Measurements from ENCODE around the gene COA6.

Gene COA6

GRCh38 chr1:234386122-234386521 is 12.9 kb downstream of the COA6 start:
- no peak for DNase-seq (ENCODE audit: low read depth)
- TF ChIP-seq CTCF (conservative IDR thresholded peaks at IDR 0.05; ENCODE audit: control insufficient read depth, insufficient read depth, low read depth, low read length) = no peak
- no peak overlapping the region for H3K4me3 ChIP-seq (ENCODE audit: control insufficient read depth, low read depth, low read length)

- DNase-seq (ENCODE audit: low read depth) = no peak
- no peak for TF ChIP-seq CTCF (conservative IDR thresholded peaks at IDR 0.05; ENCODE audit: control insufficient read depth, insufficient read depth, low read depth, low read length)
- H3K4me3 ChIP-seq (ENCODE audit: control insufficient read depth, low read depth, low read length) = no peak overlapping the region
Observed at GRCh38 chr1:234388094-234388493, 14.8 kb downstream of the COA6 start.

- TF ChIP-seq CTCF (conservative IDR thresholded peaks at IDR 0.05; ENCODE audit: control insufficient read depth, insufficient read depth, low read depth, low read length) = no peak
- DNase-seq (ENCODE audit: low read depth) = no peak
Observed at GRCh38 chr1:234393190-234393589, 19.9 kb downstream of the COA6 start.

GRCh38 chr1:234395297-234395696 is 22.0 kb downstream of the COA6 start:
- TF ChIP-seq CTCF (conservative IDR thresholded peaks at IDR 0.05; ENCODE audit: control insufficient read depth, insufficient read depth, low read depth, low read length) = no peak
- no peak for DNase-seq (ENCODE audit: low read depth)
- no peak overlapping the region for H3K4me3 ChIP-seq (ENCODE audit: control insufficient read depth, low read depth, low read length)

More at GRCh38 chr1:234393190-234393589, 19.9 kb downstream of the COA6 start:
- no peak overlapping the region for H3K4me3 ChIP-seq (ENCODE audit: control insufficient read depth, low read depth, low read length)

- no peak for TF ChIP-seq CTCF (conservative IDR thresholded peaks at IDR 0.05; ENCODE audit: control insufficient read depth, insufficient read depth, low read depth, low read length)
- DNase-seq (ENCODE audit: low read depth) = no peak
- H3K4me3 ChIP-seq (ENCODE audit: control insufficient read depth, low read depth, low read length) = no peak overlapping the region
Observed at GRCh38 chr1:234396092-234396491, 22.8 kb downstream of the COA6 start.

- TF ChIP-seq CTCF (conservative IDR thresholded peaks at IDR 0.05; ENCODE audit: control insufficient read depth, insufficient read depth, low read depth, low read length) = no peak
- DNase-seq (ENCODE audit: low read depth) = no peak
- H3K4me3 ChIP-seq (ENCODE audit: control insufficient read depth, low read depth, low read length) = no peak overlapping the region
Observed at GRCh38 chr1:234396871-234397270, 23.6 kb downstream of the COA6 start.

- TF ChIP-seq CTCF (conservative IDR thresholded peaks at IDR 0.05; ENCODE audit: control insufficient read depth, insufficient read depth, low read depth, low read length) = no peak
- no peak overlapping the region for H3K4me3 ChIP-seq (ENCODE audit: control insufficient read depth, low read depth, low read length)
- DNase-seq (ENCODE audit: low read depth) = no peak
Observed at GRCh38 chr1:234397732-234398131, 24.5 kb downstream of the COA6 start.

Data from fibroblast of mammary gland (primary cell).